Measurements from ENCODE around the gene MID1.

Gene MID1

GRCh38 chrX:10576777-10577447, 43.5 kb downstream of the MID1 start:
- no peak for DNase-seq

- DNase-seq, result no peak
Observed at GRCh38 chrX:10576186-10576585, 44.2 kb downstream of the MID1 start.

GRCh38 chrX:10574663-10575062, 45.7 kb downstream of the MID1 start:
- peak; percentile 19 for DNase-seq

GRCh38 chrX:10571260-10571659, 49.1 kb downstream of the MID1 start:
- DNase-seq, result no peak

DNA sequence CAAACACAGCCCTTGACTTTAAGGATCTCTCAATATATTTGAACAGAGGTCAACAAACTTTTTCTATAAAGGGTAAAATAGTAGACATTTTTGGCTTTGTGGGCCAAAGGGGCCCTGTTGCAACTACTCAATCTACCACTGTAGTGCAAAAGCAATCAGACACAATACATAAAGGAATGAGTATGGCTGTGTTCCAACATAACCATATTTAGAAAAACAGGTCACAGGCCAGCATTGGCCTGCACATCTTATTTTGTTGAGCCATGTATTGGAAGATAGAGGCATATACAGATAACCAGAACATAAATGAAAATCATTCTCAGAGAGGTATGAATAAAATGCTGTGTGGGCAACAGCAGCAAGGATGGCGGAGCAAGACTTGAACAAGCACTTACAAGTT, 49.8 kb downstream of the MID1 start:
- no peak for DNase-seq

DNA sequence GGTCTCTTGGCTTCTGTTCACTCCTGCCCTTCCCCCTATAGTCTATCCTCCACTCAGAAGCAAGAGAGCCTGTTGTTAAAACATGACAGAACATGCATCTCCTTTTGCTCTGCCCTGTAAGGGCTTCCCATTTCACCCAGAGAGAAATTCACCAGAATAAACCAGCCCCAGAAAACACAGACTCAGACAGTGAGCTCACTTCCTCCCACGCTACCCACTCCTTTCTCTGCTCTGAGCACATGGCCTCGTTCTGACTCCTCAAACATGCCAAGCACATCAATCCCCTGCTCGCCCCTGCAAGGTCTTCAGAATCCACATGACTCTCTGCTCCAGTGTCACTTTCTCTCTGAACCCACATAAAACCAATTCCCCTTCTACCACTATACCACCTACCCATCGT, 50.4 kb downstream of the MID1 start:
- DNase-seq, result peak; percentile 3

DNA sequence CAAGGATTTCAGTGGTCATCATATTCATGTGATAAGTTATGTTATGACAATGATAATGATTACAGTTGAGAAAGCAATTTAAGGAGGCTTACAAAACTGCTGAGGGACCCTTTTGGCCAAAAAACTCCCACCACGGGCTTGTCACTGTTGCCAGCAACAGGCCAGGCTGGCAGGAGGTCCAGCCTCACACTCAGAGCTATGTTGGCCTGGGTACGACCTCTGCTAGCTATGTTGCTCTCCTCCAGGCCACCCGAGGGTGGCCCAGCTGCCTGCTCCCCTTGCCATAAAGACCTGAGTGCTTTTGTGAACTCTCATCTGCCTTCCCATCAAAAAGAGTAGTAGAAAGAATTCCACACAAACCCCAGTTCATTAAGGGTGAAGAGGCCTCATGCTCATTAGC, 52.0 kb downstream of the MID1 start:
- no peak for DNase-seq

DNA sequence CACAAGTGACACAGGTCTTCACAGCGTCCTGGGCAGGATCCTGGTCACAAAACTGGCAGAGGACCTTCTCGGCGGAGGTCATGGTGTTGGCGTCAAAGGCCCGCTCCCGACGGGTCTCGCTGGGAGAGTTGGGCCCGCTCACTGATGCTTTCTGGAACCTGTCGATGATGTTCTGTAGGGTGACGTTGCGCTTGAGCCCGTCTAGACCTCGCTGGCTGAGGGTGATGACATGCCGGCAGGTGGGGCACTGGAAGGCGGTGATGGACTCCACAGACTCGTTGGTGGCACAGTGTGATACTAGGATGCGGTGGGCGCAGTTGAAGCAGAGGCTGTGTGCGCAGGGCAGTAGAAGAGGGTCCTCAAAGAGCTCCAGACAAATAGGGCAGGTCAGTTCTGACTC, 53.2 kb downstream of the MID1 start:
- no peak for DNase-seq

- no peak for DNase-seq
Observed at GRCh38 chrX:10566716-10567097, 53.7 kb downstream of the MID1 start.

DNA sequence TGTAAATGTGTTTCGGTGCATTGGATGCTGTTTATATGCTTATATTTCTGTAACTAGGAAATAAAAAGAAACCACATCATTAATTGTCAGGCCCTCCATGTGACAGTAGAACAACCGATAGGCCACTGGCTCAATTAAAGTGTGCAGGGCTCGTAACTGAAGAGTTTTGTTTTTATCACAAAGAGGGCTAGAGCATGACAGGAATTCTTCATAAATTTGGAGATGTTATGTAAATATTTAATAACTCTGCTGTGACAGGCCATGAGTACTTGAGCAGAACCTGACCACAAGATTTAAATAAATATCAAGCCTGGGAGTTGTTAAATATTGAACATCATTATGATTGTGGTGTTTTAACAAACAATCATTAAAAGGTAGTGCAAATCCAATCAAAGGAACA, 55.9 kb downstream of the MID1 start:
- DNase-seq, result no peak

DNA sequence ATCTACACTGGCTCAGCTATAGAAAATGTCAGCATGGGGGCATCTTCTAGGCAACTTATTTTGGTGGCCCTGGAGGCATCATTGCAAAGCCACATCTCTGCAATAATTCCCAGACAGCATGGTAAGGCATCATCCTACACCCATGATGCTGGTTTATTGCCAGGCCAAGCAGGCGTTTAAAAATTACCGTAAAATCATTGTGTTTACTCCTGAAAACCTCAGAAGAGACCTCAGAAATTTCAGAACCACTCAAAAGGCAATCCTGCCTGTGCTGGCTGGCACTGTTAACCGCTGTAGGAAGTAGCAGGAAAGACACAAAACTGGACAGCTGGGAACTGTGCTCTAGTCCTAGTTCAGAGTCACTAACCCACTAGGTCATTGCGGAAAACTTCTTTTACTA, 63.2 kb downstream of the MID1 start:
- no peak for DNase-seq

GRCh38 chrX:10556405-10556804, 64.0 kb downstream of the MID1 start:
- no peak for DNase-seq

- no peak for DNase-seq
Observed at GRCh38 chrX:10555846-10556245, 64.5 kb downstream of the MID1 start.

GRCh38 chrX:10554612-10555270, 65.6 kb downstream of the MID1 start:
- DNase-seq, result no peak

GRCh38 chrX:10549280-10549679, 71.1 kb downstream of the MID1 start:
- no peak for DNase-seq

DNA sequence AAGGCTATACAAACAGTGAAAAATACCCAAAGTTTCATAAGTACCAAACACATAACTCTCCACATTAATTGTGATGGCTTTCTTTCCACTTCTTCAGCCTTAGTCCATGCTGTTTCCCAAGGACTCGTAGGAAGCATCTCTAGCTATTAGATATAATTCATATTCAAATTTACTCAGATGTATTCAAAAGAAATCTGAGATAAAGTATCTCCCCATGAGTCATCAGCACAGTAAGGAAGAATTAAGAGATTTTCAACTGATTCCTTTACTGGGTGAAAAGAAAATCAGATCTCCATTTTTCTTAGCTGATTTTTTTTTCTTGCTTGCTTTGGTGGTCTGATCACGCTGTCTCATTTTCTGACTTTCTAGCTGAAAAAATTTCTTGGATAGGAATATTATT, 71.7 kb downstream of the MID1 start:
- no peak for DNase-seq

DNA sequence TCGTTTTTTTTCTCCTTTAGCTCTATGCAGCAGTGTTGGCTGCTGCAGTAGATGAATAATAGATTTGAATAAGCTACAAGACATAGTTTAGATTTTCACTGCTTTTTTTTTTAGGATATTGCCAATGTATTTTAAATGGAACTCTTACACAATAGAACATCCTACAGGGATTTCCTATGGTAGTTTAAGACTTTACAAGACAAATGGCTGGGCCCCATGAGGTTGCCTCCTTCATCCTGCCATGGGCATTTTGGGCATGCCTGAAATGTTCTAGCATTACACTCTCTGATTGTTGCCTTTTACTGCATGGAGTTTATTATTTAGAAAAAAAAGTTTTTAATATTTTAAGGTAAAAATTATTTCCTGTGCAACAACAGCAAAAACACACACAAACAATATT, 74.5 kb downstream of the MID1 start:
- no peak for DNase-seq

DNA sequence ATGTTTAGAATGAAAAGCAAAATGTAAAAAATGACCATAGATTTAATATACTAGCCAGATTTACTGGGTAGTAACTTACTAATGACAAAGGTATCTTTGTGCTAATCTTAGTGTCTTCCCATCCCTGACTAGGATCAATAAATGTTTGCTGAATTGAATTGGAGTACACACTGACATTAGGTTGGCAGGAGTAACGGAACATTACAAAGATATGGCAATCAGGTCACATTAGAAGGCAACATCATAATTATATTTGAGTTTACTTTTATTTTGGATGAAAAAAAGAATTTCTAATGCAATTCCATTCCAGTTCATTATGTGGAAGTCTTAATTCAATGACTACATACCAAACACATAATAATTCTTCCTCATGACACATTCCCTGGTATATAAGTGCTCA, 77.8 kb downstream of the MID1 start:
- DNase-seq, result no peak

DNA sequence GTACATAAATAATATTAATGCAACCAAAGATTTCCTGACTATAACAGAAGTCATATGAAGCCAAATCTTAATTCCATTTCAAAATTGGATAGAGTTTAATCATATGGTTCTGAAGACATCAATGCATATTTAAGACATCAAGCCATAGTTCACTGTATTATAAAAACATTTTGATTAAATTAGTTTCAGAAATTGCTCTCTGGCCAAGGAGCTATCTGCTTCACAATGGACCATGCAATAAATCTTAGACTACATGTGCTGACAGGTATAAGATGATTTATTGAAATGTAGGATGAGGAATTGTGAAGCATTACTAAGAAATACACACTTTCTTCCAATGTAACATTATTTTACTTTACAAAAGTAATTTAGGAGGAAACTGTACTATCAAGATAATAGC, 81.6 kb downstream of the MID1 start:
- no peak for DNase-seq

DNA sequence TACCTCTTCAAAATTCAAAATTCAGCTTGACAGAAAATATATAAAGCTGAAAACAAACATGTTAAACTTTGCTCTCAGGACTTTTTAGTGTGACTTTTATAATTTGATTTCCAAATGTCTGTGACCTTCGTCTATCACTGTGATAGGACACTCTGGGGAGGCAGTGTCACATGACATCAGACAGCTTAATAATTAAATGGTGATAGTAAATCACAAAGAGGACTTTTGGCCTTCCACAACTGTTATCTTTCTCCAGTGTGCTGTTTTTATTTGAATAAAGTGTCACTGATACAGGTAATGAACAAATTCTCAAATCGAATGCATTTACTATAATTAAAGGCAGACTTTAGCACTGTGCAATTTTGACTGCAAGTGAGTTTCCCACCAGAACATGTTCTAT, 83.1 kb downstream of the MID1 start:
- no peak for DNase-seq

DNA sequence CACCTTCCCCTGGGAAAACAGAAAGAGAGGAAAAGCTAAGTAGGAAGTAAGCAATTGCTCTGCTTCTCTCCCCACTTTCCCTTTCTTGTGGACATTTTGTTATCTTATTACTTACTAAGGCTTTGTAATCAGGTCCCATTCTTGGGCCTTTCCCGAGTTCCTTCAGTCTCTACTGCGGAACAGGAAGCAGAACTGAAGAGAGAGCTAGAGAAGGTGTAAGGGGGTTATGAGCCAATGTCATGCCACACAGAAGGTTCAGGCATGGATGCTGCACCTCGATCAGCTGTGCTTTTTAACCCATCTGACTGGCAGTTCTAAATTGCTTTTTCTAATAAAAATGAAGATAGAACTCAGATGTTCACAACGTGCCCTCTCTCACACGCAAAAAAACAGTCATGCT, 83.6 kb downstream of the MID1 start:
- no peak for DNase-seq

DNA sequence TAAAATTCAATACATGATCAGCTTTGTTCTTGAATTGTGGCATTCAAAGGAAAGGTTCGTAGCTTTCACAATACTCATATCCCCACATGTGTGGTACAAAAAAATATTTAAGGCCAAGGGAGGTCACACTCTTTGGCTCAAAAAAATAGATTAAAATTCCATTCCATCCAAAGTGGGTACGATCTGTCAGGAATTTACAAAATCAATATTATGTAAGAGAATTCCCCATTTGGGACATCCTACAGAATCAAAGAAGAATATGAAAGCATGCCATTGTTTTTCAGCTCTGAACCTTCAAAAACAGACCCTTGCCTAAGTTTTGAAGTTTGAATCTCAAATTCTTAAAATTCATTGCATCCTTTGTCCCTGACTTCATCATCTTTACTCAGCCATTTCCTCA, 85.8 kb downstream of the MID1 start:
- DNase-seq, result no peak

- DNase-seq, result no peak
Observed at GRCh38 chrX:10533696-10534365, 86.6 kb downstream of the MID1 start.

- DNase-seq, result no peak
Observed at GRCh38 chrX:10531927-10532326, 88.5 kb downstream of the MID1 start.

DNA sequence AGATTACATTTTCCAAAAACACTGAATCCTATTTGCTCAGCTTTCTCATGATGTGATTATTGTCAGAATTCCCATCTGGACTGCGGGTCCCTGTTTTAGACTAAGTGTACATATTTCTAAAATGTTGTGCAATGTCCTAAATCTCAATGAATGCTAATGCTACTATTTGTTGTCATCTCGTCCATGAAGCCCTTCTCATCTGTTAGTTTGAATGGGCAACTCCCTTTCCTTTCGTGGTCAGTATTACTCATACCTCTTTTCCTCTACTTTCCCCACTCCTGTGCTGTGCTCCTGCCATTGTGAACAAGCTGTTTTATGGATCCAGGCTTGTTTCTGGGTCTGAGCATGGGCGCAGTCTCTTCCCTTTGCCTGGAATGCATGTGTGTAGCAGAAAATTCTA, 91.0 kb downstream of the MID1 start:
- DNase-seq, result peak; percentile 22

All from kidney glomerular epithelial cell (primary cell).